ENCODE results near the gene GPATCH2. TPM values are rescaled to one million over a fixed set of nuclear protein-coding genes. Genes with fewer than 3 reads are reported as not detected.

GPATCH2 gene
- polyA plus RNA-seq, 1 donor from 2014 or later = 12.3 TPM

DNA sequence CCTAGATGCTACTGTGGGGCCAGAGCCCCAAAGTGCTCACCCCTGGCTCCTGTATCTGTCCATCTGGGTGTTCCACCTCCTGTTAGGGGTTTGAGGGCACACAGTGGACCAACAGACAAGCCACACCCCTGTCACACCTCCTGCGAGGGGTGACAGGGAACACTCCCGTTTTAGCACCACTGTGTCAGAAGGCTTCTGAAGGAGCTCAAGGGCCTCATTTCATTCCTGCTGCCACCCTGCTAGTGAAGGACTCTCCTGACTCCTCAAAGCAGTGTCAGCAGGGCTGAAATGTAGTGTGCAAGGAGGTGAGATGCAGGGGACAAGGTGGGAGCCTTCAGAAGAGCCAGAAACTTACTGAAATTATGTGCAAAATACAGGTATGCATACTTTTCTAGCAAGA, 174.6 kb downstream of the GPATCH2 start:
- Histone ChIP-seq H3K27me3 (ENCODE audit: insufficient read depth, low read depth, low read length) (no peaks in the 10 kb centered on the region), H2AFZ (ENCODE audit: low read depth, low read length) (no peak overlapping the region), H3K9ac (ENCODE audit: low read length) (no peak overlapping the region), H3K9me3 (ENCODE audit: low read length) (no peaks in the 10 kb centered on the region), H3K4me3 (ENCODE audit: low read length) (no peak overlapping the region), H3K36me3 (ENCODE audit: insufficient read depth, low read length) (no peaks in the 10 kb centered on the region), H3K4me2 (ENCODE audit: low read length) (no peak overlapping the region), H3K9me2 (ENCODE audit: insufficient read depth, low read length) (no peaks in the 10 kb centered on the region), H4K20me1 (ENCODE audit: insufficient read depth) (no peaks in the 10 kb centered on the region), H3F3A (ENCODE audit: insufficient read depth, low read length, poor library complexity, severe bottlenecking) (no peaks in the 10 kb centered on the region), H3K79me2 (replicated peaks; ENCODE audit: insufficient read depth, low read length) (no peaks in the 10 kb centered on the region), H3K27ac (ENCODE audit: low read length) (no peak overlapping the region)
- TF ChIP-seq MXI1 (conservative IDR thresholded peaks at IDR 0.05; ENCODE audit: poor library complexity, severe bottlenecking) (no peak), REST (IDR thresholded peaks at IDR 0.05; ENCODE audit: borderline replicate concordance) (no peak), EP300 (conservative IDR thresholded peaks at IDR 0.05; ENCODE audit: poor library complexity, severe bottlenecking) (no peak), CTCF (IDR thresholded peaks at IDR 0.05; ENCODE audit: poor library complexity, severe bottlenecking) (no peak), SMC3 (conservative IDR thresholded peaks at IDR 0.05; ENCODE audit: poor library complexity) (no peak)

GRCh38 chr1:217453816-217454215, 177.1 kb downstream of the GPATCH2 start:
- TF ChIP-seq CTCF (IDR thresholded peaks at IDR 0.05; ENCODE audit: poor library complexity, severe bottlenecking) = no peak
- no peak for TF ChIP-seq POLR2AphosphoS5 (IDR thresholded peaks at IDR 0.05)
- no peak for TF ChIP-seq EZH2 (IDR thresholded peaks at IDR 0.05; ENCODE audit: borderline replicate concordance, insufficient read depth, low read length, poor library complexity, severe bottlenecking)
- no peak for TF ChIP-seq SMC3 (conservative IDR thresholded peaks at IDR 0.05; ENCODE audit: poor library complexity)
- TF ChIP-seq EP300 (conservative IDR thresholded peaks at IDR 0.05; ENCODE audit: poor library complexity, severe bottlenecking) = no peak
- no peak for TF ChIP-seq MXI1 (conservative IDR thresholded peaks at IDR 0.05; ENCODE audit: poor library complexity, severe bottlenecking)
- no peak for TF ChIP-seq RAD21 (conservative IDR thresholded peaks at IDR 0.05)
- no peak for TF ChIP-seq TAF1 (IDR thresholded peaks at IDR 0.05; ENCODE audit: low read depth)
- no peak for TF ChIP-seq REST (IDR thresholded peaks at IDR 0.05; ENCODE audit: borderline replicate concordance)
- no peaks in the 10 kb centered on the region for H3K9me2 ChIP-seq (ENCODE audit: insufficient read depth, low read length)
- H3K36me3 ChIP-seq (ENCODE audit: insufficient read depth, low read length) = no peaks in the 10 kb centered on the region
- no peaks in the 10 kb centered on the region for H3K79me2 ChIP-seq (replicated peaks; ENCODE audit: insufficient read depth, low read length)
- no peaks in the 10 kb centered on the region for H4K20me1 ChIP-seq (ENCODE audit: insufficient read depth)
- H3K27ac ChIP-seq (ENCODE audit: low read length) = no peak overlapping the region
- no peak overlapping the region for H3K4me2 ChIP-seq (ENCODE audit: low read length)
- H3K9me3 ChIP-seq (ENCODE audit: low read length) = no peaks in the 10 kb centered on the region
- H3K27me3 ChIP-seq (ENCODE audit: insufficient read depth, low read depth, low read length) = no peaks in the 10 kb centered on the region
- H3K4me3 ChIP-seq (ENCODE audit: low read length) = no peak overlapping the region
- no peak overlapping the region for H3K9ac ChIP-seq (ENCODE audit: low read length)
- H2AFZ ChIP-seq (ENCODE audit: low read depth, low read length) = no peak overlapping the region
- no peaks in the 10 kb centered on the region for H3F3A ChIP-seq (ENCODE audit: insufficient read depth, low read length, poor library complexity, severe bottlenecking)
